BE2C (cell line): ENCODE measurements around the gene LIPE. TPM values are rescaled to one million over a fixed set of nuclear protein-coding genes. Genes with fewer than 3 reads are reported as not detected.

Source experiments
- DNase-seq: peaks from one replicate; pipeline ENCODE4 v3.0.0-alpha.2; 2020
- H3K27me3 ChIP-seq: fragments of 250-450 bp; sonication (Bioruptor Pico); 2 replicates; pipeline ENCODE4 v1.5.1; 2020; ENCODE audit warnings: mild to moderate bottlenecking
- H3K36me3 ChIP-seq: fragments of 250-450 bp; sonication (Bioruptor Pico); 2 replicates; pipeline ENCODE4 v1.5.1; 2020; ENCODE audit warnings: mild to moderate bottlenecking
- H3K4me1 ChIP-seq: fragments of 250-450 bp; sonication (Bioruptor Pico); 2 replicates; pipeline ENCODE4 v1.5.1; 2020
- H3K4me3 ChIP-seq: 2 replicates; pipeline ENCODE4 v1.5.1; 2011; ENCODE audit warnings: low read depth, low read length
- H3K9me3 ChIP-seq: fragments of 250-450 bp; sonication (Bioruptor Pico); 2 replicates; pipeline ENCODE4 v1.5.1; 2020
- CTCF ChIP-seq: IDR thresholded peaks from 2 replicates; pipeline ENCODE4 v1.5.1; 2012; ENCODE audit warnings: mild to moderate bottlenecking, low read depth, low read length
- polyA plus RNA-seq: library from polyadenylated mRNA; unstranded; fragments of >200 nt; gene quantifications from one replicate; pipeline ENCODE4 v1.2.1, GENCODE V29; 2012; ENCODE audit warnings: low read depth, missing spikeins; ENCODE audit not compliant: insufficient read length, insufficient read depth

LIPE gene, protein sequence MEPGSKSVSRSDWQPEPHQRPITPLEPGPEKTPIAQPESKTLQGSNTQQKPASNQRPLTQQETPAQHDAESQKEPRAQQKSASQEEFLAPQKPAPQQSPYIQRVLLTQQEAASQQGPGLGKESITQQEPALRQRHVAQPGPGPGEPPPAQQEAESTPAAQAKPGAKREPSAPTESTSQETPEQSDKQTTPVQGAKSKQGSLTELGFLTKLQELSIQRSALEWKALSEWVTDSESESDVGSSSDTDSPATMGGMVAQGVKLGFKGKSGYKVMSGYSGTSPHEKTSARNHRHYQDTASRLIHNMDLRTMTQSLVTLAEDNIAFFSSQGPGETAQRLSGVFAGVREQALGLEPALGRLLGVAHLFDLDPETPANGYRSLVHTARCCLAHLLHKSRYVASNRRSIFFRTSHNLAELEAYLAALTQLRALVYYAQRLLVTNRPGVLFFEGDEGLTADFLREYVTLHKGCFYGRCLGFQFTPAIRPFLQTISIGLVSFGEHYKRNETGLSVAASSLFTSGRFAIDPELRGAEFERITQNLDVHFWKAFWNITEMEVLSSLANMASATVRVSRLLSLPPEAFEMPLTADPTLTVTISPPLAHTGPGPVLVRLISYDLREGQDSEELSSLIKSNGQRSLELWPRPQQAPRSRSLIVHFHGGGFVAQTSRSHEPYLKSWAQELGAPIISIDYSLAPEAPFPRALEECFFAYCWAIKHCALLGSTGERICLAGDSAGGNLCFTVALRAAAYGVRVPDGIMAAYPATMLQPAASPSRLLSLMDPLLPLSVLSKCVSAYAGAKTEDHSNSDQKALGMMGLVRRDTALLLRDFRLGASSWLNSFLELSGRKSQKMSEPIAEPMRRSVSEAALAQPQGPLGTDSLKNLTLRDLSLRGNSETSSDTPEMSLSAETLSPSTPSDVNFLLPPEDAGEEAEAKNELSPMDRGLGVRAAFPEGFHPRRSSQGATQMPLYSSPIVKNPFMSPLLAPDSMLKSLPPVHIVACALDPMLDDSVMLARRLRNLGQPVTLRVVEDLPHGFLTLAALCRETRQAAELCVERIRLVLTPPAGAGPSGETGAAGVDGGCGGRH
- 14.8 TPM for polyA plus RNA-seq

DNA sequence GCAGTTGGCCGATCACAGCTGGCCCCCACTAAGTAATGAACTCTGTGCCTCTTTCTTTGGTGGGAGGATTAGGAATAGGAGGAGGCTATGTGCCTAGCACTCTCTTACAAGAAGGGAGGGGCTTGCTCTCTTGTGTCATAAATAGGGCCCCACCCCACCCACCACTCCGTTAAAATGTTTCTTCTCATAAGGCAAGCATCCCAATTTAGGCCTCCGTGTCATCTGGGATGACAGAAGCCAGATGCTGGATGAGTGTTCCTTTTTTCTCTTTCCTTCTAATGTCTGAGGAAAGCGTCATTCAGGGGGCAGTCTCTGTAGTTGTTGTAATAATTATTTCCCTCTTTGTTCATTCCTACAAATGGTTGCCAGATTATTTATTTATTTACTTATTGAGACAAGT is at the start of gene LIPE:
Gene LIPE (minus strand): TSS at position 76 of the 400 bp plus-strand sequence. CDS start 239 bp downstream, outside the sequence.
- H3K9me3 ChIP-seq: no peaks in the 10 kb centered on the region; the same call in 1 of the 2 replicates
- no peaks in the 10 kb centered on the region for H3K27me3 ChIP-seq
- no peak for TF ChIP-seq CTCF

GRCh38 chr19:42475366-42475765 is 48.2 kb upstream of the LIPE start:
- DNase-seq: no peak
- peaks cover 24% of the 10 kb centered on the region for H3K27me3 ChIP-seq
- TF ChIP-seq CTCF: no peak
- H3K9me3 ChIP-seq: no peaks in the 10 kb centered on the region; the same call in 1 of the 2 replicates
- no peak overlapping the region for H3K4me3 ChIP-seq
- H3K4me1 ChIP-seq: no peaks in the 10 kb centered on the region
- no peaks in the 10 kb centered on the region for H3K36me3 ChIP-seq

More for the DNA sequence above, at the start of gene LIPE:
- no peaks in the 10 kb centered on the region for H3K36me3 ChIP-seq
- no peak within 1 kb of the TSS for H3K4me3 ChIP-seq
- no peaks in the 10 kb centered on the region for H3K4me1 ChIP-seq
- no peak for DNase-seq

GRCh38 chr19:42474743-42475142 is 47.6 kb upstream of the LIPE start:
- TF ChIP-seq CTCF: no peak
- no peaks in the 10 kb centered on the region for H3K36me3 ChIP-seq
- no peak for DNase-seq
- no peaks in the 10 kb centered on the region for H3K4me1 ChIP-seq
- no peaks in the 10 kb centered on the region; the same call in 1 of the 2 replicates for H3K9me3 ChIP-seq
- H3K27me3 ChIP-seq: peaks cover 28% of the 10 kb centered on the region
- no peak overlapping the region for H3K4me3 ChIP-seq

DNA sequence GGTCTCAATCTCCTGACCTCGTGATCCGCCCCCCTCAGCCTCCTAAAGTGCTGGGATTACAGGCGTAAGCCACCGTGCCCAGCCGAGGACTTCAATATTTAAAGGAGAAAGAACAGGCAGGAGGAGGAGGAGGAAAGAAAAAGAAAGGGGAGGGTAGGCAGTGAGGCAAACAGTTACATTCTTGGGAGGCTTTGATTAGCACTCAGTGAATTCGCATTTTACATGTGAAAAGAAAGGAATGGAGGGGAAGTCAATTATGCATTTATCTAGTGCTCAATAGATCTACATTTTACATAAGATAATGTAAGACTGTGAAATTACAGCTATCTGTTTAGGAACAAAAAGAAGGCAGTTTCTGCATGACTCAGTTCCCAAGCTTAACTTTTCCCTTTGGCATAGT is 46.5 kb upstream of the LIPE start:
- no peaks in the 10 kb centered on the region for H3K4me1 ChIP-seq
- H3K9me3 ChIP-seq: no peaks in the 10 kb centered on the region; the same call in 1 of the 2 replicates
- no peak overlapping the region for H3K4me3 ChIP-seq
- DNase-seq: no peak
- TF ChIP-seq CTCF: no peak
- peaks cover 28% of the 10 kb centered on the region for H3K27me3 ChIP-seq
- no peaks in the 10 kb centered on the region for H3K36me3 ChIP-seq

DNA sequence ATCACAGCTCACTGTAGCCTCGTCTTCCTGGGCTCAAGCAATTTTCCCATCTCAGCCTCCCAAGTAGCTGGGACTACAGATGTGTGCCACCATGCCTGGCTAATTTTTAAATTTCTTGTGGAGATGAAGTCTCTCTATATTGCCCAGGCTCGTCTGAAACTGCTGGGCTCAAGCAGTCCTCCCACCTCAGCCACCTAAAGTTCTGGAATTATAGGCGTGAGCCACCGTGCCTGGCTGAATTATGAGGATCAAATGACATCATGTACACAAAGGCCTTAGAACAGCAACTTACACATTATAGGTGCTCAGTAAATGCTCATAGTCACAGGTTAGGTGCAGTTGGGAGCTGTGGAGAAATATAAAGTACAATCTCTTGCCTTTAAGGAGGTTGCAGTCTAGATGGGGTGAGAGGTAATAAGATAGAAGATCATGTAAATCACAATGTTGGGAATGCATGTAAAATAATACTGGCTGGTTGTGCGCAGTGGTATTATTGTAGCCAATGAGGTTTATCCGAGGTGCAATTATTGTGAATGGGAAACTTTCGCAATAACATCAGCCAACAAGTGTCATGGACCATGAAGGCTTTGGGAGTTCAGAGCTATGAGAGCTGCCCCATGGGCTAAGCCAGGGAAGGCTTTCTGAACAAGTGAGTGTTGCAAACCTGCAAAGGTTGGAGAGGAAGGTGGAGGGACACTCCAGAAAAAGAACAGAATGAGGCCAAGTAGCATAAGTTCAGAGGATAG is 45.4 kb upstream of the LIPE start:
- H3K9me3 ChIP-seq: no peaks in the 10 kb centered on the region; the same call in 1 of the 2 replicates
- H3K4me3 ChIP-seq: no peak overlapping the region
- TF ChIP-seq CTCF: no peak
- DNase-seq: no peak
- peaks cover 28% of the 10 kb centered on the region for H3K27me3 ChIP-seq
- no peaks in the 10 kb centered on the region for H3K4me1 ChIP-seq
- no peaks in the 10 kb centered on the region for H3K36me3 ChIP-seq
